NCI-H2107 (cell line): ENCODE data around the gene DCTPP1.
"Not testable (repeated sequence)": the region's sequence is repeated elsewhere in the genome, so short reads cannot be mapped to it uniquely, and the experiment has no call there.

Source experiments
- DNase-seq: peaks from one replicate; lab custom pipeline; 2025; lab: John Stamatoyannopoulos, UW

Gene DCTPP1

DNA sequence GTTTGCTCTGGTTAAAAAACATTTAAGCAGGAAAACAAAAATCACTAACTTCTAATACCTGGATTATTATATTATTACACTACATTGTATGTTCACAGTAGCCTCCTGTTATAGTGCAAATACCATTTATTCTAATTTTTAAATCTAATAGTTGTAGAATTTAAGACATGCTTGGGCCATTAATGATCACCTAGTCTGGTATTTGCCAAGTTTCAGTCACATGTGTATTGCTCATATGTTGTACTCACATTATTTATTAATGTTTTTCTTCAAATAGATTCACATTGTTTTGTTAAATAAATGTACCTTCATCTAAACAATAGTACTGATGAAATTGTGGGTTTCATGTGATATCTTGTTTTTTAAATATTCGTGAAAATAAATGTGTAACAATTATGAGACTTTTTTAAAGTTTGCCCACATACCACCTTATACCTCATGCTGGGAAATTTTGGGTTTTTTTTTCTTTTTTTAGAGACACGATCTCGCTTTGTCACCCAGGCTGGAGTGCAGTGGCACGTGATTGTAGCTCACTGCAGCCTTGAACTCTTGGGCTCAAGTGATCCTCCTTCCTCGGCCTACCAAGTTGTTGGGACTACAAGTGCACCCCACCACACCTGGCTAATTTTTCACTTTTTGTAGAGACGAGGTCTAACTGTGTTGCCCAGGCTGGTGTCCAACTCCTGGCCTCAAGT is 16.6 kb downstream of the DCTPP1 start:
- no peak for DNase-seq

DNA sequence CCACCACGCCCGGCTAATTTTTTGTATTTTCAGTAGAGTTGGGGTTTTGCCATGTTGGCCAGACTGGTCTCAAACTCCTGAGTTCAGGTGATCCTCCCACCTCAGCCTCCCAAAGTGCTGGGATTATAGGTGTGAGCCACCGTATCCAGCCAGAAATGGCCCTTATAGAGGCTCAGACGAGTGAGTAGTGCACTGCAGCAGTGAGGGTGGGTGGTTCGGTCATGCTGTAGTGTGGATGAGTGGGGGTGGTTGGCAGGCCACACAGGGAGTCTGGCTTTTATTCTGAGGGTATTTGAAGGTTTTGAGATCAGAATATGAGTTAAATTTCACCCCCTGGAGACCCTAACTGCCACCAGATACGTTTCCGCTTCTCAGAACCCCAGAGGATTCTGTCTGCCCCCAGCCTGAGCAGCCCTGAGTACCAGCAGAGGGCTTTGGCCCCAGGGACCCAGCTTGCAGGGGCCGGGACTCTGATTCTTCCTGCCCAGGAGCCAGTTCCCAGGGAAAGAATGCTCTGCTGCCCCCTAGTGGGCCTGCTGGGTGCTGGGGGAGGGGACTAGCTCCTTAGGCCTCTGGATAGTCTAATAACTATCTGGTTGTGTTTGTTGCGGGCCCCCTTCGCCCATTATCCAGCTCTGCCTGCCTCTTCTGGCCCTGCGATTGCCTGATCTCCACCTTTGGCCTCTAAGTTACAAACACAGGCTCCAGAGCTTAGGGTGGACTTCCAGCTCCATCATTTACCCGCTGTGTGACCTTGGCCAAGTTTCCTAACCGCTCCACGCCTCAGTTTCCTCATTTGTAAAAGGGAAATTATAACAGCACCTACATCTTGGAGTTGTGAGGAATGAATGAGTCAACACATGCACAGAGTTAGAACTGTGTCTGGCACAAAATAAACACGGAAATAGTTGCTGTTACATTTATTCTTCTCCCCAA is 20.4 kb downstream of the DCTPP1 start:
- peak; percentile 70 for DNase-seq

DNA sequence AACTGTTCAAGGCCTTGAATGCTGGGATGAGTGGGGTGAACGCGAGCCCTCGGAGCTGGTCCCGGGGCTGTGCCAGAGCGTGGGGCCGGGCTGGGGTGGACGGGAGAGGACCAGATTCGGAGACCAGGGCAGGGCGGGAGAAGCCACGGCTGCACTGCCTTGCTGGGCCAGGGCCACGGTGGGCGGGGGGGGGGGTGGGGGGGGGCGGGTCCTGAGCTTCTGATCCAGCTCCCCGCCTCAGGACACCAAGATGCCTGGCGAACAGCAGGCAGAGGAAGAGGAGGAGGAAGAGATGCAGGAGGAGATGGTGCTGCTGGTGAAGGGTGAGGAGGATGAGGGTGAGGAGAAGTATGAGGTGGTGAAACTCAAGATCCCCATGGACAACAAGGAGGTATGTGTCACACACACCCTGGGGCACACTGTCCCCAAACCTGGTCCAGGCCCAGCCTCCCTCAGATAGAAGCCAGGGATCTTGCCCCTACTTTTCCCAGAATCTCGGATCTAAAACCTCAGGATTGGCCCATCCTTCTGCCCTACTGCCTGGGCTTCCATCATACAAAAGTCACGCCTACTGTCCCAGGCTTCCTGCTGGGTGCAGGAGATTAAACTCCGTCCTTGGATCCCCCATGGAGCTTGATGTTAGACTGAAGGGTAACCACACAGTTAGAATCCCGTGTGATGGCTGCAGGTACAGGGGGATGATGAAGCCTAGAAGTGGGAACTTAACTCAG is 21.9 kb downstream of the DCTPP1 start:
- no peak for DNase-seq

DNA sequence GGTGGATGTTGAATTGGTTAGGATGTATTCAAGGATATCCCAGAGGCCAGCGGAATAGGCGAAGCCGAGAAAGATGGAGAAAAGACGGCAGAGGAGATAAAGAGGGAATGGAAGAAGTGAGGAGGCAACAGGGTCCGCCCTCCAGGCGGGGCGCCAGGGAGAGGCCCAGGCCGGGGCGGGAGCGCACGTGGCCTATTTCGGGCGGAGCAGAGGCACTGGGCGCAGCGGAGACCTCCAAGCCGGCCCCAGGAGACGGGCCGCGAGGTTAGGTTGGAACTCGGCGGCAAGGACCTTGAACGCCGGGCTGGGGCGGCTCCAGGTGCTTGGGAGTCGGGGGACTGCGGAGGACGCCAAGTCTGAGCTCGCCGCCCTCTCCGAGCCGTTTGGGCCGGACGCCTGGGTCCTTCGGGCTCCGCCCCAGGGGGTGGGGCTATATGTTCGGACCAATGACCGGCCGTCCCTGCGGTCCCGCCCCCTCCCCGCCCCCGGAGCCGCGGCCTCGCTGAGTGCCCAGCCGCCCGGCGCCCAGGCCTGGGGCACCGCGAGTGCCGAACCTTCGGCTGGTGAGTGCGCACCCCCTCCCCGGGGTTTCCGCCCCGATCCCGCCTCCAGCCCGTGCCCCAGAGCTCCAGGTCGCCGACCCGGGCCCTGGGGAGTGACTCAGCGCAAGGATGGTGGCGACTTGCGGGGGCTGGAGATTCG is 22.6 kb downstream of the DCTPP1 start, which contains the start of gene ZNF771:
Gene ZNF771, plus strand, starts transcription at position 505 of the 702 bp plus-strand sequence. CDS start 448 bp downstream, outside the sequence.
- DNase-seq: peak; percentile 67

DNA sequence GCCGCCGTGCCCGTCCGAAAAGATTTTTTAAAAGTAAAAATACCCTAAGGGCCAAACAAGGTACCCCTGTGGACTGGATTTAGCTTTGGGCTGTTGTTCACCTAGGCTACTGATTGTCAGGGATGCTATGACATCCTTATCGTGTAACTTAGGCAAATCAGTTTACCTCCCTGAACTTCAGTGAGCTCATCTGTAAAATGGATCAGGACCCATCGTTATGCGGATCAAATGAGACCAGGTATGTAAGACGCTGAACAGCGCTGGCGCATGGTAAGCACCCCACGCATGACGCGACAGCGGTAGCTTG is 23.1 kb downstream of the DCTPP1 start:
- DNase-seq: no peak

DNA sequence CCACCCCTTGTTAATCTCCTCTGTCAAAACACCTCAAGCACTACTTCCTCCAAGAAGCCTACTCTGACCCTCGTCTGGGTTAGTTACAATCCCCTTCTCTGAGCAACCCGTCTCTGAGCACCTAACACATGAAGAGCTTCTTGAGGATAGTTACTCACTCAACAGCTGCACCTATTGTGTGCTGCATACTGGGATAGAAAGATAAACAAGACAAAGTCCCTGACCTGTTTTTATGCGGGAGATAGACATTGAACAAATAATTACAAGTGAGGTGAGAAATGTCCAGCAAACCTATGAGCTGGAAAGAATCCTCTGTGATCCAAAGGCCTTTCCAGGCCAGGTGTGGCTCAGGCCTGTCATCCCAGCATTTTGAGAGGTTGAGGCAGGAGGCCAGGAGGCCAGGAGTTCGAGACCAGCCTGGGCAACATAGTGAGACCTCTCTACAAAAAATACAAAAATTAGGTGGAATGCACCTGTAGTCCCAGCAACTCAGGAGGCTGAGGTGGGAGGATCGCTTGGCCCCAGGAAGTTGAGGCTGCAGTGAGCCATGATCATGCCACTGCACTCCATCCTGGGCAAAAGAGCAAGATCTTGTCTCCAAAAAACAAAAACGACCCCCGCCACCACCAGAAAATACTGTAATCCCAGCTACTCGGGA is 27.9 kb downstream of the DCTPP1 start:
- DNase-seq: no peak

DNA sequence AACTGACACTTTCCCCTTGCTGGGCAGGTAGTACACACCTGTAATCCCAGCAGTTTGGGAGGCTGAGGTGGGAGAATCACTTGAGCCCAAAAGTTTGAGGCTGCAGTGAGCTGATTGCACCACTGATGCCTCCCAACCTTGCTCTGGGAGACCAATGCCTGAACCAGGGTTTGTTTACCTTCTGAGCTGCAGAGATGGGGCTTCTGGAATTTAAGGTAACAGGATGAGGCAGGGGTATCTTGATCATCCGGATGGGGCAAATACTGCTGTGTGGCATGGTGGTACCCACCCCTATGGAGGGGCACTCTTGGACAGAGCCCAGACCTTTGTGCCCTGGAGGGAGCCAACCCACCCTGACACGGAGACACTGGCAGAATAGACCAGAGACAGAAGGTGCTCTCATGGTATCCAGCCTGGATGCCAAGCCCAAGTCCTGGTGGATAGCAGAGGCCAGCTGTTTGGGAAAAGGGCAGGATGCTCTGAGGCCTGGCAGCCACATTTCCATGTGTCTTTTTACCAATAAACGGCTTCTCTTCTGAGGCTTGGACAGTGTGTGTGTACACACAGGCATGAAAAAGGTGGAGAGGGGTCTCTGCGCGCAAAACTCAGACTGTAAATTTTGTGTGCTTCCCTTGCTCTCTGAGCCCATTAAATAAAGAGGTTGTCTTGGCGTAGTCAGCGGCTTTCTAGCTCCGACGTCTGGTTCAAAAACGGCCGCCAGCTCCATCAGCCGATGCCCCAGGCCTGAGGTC is 30.2 kb downstream of the DCTPP1 start:
- no peak for DNase-seq

DNA sequence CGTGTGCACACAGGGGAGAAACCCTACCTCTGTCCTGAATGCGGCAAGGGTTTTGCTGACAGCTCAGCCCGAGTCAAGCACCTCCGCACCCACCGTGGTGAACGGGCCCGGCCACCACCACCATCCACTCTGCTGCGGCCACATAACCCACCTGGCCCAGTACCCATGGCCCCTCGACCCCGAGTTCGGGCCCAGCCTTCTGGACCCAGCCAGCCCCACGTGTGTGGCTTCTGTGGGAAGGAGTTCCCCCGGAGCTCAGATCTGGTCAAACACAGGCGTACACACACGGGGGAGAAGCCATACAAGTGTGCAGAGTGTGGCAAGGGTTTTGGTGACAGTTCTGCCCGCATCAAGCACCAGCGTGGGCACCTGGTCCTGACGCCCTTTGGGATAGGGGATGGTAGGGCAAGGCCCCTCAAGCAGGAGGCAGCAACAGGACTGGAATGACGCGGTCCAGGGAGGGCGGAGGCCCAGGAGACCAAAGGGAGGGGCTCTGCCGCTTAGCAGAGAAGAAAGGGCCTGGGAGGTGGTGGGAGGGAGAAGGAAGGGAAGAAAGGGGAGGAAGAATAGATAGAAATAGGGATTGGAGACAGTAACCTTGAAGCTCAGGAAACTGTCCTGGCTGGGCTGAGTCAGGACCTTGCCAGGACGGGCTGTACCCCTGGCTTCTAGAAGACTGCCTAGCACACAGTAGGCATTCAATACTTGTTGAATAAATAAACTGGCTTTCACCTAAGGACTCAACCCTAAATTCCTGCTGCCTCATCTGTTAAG is 31.0 kb downstream of the DCTPP1 start:
- DNase-seq: no peak

DNA sequence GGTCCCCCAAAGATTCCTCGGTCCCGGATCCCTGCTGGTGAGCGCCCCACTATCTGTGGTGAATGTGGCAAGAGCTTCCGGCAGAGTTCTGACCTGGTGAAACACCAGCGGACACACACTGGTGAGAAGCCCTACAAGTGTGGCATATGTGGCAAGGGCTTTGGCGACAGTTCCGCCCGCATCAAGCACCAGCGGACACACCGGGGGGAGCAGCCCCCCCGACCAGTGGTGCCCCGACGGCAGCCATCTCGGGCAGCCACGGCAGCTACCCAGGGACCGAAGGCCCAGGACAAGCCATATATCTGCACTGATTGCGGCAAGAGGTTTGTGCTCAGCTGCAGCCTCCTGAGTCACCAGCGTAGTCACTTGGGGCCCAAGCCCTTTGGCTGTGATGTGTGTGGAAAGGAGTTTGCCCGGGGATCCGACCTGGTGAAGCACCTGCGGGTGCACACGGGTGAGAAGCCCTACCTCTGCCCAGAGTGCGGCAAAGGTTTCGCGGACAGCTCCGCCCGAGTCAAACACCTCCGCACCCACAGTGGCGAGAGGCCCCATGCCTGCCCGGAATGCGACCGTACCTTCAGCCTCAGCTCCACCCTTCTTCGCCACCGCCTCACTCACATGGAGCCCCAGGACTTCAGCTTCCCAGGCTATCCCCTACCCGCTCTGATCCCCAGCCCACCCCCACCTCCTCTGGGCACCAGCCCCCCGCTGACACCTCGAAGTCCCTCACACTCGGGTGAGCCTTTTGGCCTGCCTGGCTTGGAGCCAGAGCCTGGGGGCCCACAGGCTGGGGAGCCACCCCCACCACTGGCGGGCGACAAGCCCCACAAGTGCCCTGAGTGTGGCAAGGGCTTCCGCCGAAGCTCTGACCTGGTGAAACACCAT is 31.8 kb downstream of the DCTPP1 start:
- DNase-seq: no peak

DNA sequence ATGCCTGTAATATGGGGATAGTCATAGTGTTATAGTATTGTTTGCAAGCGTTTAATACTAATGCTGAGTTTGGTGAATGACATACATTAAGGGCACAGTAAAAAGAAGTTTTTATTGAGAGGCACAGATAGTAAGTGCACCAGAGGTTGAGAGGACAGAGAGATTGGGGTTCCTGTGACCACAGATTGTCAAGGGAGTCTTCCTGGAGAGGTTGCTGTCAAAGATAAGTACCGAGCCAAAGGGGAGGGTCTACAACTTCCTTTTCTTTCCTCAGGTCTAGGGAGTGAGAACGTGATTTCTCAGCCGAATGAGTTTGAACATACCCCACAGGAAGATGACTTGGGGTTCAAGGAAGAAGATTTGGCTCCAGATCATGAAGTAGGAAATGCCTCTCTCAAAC is 32.8 kb downstream of the DCTPP1 start:
- DNase-seq: no peak

DNA sequence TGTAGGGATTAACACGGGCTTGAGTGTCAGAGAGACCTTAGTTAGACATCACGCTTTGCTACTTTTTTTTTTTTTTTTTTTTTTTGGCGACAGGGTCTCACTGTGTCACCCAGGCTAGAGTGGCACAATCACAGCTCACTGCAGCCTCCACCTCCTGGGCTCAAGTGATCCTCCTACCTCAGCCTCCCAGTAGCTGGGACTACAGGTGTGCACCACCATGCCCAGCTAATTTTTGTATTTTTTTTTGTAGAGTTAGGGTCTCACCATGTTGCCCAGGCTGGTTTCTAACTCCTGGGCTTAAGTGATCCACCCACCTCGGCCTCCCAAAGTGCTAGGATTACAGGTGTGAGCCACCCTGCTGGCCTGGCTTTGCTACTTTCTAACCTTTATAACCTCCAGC is 33.2 kb downstream of the DCTPP1 start:
- DNase-seq: not testable (repeated sequence)

DNA sequence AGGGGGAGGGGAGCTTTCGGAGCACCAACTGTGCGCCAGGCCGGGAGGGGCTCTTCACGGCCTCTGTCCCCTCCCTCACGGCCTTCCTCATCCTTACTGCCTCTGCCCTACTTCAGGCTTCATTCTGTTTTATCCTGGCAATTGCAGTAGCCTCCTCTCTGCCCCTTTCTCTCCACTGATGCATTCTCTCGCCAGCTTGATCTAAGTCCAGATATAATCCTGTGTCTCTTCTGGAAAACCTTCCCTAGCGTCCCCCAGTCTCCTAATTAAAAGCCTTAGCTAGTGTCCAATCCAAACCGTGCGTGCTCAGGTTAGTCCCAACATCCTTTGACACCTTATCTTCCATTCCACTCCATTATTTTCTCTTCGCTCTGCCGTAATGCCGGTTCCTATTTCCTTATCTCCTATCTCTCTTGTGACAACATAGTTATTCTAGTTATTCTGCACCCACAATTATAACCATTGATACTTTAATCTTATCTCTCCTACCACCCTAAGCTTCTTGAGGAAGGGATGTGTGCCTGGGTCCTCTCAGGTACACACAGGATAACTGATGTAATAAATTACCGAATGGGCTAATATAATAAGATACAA is 33.7 kb downstream of the DCTPP1 start:
- DNase-seq: no peak

DNA sequence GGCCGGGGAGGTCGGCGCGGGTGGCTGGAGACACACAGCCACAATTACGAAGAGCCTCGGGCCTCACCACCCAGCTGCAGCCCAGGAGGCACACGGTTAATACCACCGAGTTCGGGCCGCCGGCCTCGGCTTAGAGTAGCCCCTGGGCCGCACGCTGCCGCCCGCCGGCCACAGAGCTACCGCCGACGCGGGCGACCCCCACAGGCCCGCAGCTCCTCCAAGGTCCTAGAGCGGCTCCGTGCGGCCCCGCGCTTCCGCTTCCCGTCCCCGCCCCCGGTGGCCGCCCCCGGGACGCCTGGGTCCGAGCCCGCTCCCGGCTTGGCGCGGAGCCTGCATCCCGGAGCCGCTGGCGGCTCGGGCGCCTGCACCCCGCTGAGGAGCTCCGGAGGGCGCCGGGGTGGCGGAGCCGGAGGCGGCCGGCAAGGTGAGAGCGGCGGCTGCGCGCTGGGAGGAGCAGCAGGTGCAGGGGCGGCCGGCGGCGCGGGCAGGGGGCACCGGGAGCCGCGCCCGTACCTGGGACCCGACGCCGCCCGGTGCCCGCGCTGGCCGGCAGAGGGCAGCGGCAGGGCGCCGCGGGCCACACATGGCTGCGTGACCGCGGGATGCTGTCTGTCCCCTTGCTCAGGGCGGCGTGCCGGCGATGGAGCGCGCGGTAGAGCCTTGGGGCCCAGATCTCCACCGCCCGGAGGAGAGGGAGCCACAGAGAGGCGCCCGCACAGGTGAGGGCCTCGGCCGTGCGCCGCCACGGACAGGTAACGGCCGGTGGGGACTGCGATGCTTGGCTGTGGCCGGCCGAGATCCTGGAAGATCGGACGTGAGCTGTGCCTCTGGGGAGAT is 34.5 kb downstream of the DCTPP1 start, which contains the start of gene ZNF48:
Gene ZNF48, plus strand, starts transcription at position 266 of the 837 bp plus-strand sequence. Its CDS starts 375 bp downstream, at position 641.
- peak; percentile 86 for DNase-seq

DNA sequence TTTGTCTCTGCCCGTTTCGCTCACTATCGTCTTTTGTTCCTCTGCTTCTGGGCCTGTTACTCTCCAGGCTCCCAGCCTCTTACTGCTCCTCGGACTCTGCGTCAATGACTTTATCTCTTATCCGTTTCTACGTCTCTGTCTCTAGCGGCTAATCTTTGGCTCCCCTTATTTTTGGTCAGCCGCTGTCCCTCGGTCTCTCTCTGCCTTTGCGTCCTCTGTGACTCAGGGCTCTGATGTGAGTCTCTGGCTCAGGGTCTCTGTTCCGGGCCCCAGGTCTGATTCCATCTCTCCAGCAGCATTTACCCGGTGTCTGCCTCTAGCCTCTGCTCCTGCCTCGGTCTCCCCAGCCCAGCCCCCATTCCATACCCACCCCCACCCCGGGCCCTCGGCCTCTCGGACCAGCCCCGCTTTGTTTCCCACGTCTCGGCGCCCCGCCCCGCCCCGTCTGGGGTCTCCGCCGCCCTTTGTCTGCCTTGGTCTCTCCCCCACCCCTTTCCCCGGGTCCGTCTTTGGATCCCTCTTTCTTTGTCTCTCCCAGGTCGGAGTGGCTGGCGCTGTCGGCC is 35.2 kb downstream of the DCTPP1 start:
- no peak for DNase-seq

DNA sequence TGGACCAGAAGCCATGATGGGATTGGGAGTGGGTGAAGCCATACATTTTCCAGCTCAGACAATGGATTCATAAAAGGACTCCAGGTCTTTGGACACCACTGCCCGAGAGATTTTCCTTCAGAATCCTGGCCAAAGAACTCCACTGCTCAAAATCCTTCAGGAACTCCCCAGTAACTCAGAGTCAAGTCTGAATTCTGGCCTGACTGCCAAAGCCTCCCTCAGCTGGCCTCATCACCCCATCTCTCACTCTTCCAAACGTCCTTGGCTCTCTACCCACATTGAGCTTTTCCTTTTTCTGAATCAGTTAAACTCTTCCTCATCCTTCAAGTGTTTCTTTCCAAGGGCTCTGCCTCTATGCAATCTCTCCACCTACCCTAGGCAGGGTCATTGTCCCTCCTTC is 46.3 kb downstream of the DCTPP1 start:
- no peak for DNase-seq

DNA sequence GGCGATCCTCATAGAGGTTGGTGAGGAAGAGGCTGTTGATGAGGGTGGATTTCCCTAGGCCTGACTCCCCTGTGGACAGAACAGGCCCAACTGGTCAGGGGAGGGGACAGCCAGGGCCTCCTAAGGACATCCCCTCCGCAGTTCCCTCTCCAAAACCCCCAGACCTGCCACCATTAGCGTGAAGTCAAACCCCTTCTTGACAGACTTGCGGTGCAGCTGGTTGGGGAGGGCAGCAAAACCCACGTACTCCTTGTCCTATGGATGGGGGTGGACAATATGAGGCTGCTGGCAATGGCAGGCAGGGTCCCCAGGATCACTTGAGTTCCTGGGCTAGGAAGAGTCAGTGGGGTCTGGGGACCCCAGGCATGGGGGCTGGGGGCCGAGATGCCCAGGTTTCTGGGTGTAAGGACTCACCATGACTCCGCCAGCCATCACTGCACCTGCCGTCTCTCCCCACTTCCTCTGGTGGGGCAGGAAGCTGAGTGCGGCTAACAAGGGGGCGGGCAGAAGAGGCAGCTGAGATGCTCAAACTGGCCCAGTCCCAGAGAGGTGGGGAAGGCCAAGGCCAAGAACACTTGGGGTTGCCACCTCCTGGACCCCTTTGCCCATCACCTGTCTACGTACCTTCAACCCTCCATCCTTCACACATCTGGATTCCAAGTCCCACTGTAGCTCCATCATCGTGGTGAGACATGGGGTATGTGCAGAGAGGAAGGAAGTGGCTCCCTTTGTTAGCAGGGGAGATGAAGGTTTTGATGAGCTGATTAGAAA is 47.5 kb downstream of the DCTPP1 start, which contains the start of gene SEPTIN1:
Gene SEPTIN1, minus strand, starts transcription at position 451 of the 771 bp plus-strand sequence. Its CDS starts 19 bp downstream, at position 432.
- DNase-seq: no peak
